GM21360 (cell line): ENCODE results near the gene GPR156.
"Not testable (repeated sequence)": the region's sequence is repeated elsewhere in the genome, so short reads cannot be mapped to it uniquely, and the experiment has no call there.

Experiments
- ATAC-seq: cut with Tn5 transposase; IDR thresholded peaks from one replicate; pipeline ENCODE4 v1.9.1; 2021; ENCODE audit warnings: mild to moderate bottlenecking, moderate library complexity; ENCODE audit not compliant: unreplicated experiment

GPR156 gene

DNA sequence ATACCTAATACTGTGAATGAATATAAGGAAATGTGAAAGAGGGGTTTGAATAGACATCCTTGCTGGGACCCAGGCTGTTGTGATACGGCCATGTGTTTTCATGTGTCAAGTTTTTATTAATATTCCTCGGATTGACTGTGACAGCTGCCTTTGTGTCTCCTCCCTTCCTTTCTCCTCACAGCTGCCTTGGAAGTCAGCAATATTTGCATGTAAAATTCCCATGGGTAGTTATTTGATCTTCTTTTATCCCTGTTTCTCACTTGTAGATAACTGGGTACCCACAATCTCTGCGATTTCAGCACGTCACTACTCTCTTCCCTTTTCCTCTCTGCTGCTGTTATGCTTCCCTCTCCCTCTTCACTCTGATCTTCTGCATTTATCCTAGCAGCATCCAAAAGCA lies 9.4 kb downstream of the GPR156 start:
- ATAC-seq, result no peak

DNA sequence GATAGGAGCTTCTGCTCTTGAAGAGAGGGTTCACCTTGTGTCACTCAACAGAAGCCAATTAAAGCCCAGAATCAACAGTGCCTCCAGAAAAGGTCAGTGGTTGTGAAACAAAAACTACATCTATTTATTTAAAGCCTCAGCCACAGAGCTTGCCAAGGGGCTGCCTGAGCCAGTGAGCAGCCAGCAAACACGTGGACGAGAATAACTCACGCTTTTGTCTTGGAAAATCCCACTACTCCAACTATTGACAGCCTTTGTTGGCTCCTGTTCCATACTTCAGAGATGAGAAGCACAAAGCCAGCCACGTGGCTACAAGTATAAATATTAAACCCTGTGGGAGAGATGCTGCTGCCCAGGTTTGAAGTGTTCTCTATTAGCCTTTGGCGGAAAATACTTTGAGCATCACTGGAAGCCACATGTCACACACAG lies 10.3 kb downstream of the GPR156 start:
- no peak for ATAC-seq

DNA sequence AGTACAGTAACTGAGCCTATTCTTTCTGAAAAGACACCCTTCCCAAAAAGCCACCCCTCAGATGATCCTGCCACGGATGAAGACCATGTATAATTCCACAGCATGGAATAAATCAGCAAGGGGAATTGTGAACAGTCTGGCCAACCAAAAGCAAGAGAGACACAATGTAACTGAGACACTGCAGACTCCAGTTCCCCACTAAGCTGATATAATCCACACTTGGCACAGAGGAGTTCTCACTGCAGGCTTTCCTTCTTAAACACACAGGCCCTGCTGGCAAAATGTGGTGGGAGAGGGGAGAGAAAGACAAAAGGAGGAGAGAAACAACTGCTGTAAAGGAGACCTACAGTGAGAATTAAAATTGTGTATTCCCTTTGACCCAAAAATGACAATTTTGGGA lies 12.7 kb downstream of the GPR156 start:
- no peak for ATAC-seq

DNA sequence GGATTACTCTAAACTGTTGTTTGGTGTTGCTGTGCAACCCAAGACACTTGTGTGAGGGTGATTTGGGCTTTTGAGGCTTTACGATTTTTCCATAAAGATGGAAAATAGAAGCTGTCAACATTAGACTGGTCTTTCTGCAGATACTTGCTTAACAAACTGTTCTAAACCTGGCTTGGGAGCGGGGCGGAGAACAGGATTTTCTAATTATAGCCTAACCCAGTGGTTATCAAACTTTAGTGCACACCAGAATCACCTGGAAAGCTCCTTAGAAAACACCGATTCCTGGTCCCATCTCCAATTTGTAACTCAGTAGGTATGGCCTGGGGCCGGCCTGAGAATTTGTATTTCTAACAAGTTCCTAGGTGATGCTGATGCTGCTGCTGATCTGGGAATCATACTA lies 19.0 kb downstream of the GPR156 start:
- ATAC-seq, result no peak

DNA sequence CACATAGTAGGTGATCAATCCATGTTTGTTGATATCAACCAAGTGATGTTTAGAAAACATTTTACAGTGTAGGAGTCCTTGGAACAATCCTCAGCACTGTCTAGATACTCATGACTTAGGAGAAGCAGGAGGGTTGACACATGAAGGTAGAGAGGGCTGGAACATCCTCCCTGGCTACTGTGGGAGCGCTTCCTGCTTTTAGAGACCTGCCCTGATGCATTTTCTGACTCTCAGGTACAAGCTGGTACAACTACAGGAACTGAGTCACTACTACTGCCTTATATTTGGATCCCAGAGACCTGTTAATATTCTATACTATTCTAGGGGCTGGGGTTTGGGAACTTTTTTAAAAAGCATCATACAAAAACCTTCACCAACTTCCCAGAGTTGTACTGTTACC lies 20.1 kb downstream of the GPR156 start:
- ATAC-seq, result no peak

DNA sequence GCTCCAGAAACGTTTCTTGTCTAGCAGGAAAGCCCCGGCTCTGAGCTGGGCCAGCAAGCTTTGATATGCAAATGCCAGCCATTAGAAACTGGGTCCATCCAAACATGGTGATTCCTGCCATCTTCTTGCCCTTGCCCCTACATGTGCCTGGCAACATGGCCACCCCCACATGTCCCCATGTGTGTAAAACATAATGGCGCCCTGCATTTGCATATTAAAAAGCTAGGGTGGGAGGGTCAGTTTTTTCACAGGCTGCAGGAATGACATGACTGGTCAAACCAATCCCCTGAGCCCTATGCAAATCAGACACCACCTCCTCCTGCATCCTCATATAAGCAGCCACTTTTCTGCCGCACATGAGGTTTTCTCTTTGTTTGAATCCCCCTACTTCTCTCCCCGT lies 21.2 kb downstream of the GPR156 start:
- ATAC-seq, result no peak

DNA sequence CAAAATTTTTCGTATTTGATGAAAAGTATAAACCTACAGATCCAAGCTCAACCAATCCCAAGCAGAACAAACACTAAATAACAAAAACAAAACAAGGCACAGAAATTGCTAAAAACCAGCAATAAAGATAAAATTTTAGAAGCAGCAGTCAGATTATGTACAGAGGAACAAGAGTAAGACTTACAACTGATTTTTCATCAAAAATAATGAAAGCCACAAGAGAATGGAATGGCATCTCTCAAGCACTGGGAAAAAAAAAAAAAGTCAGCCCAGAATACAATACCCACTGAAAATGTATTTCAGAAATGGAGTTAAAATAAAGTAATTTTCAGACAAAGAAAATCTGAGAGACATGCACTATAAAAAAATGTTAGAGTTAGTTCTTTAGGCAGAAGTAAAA lies 27.0 kb downstream of the GPR156 start:
- no peak for ATAC-seq

DNA sequence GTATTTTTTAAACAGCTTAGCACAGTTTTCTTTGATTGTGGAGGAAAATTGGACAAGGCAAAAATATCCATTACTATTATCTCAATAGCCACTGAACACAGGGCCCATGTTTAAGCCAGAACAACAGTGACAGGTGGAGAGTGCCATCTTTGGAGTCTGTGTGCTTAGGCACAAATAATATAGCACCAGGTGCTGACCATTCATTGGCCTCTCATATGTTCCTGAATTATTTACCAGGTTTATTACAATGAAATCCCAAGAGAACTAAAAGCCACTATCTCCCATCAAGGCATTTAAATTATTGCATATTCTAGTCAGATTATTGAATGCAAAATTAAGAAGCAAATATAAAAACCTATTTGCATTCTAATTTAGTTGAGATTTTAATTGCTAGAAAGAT lies 39.6 kb downstream of the GPR156 start:
- no peak for ATAC-seq

DNA sequence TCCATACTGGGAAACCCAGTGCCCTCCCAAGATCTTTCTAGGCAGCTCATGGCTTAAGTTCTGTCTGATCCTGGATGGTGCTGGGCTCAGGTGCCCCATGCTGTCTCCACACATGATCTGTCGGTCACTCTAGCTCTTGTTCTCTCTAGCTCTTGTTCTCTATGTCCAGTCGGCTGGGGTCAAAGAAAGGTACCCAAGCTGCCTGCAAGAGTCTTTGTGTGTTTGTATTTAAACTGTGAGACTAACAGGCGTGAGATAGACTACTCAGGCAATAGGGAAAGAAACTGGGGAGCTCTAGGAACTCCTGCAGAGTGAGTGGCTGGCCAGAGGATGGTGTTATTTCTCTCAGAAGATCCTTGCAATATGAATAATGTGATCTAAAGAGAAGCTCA lies 40.2 kb downstream of the GPR156 start:
- ATAC-seq, result no peak

DNA sequence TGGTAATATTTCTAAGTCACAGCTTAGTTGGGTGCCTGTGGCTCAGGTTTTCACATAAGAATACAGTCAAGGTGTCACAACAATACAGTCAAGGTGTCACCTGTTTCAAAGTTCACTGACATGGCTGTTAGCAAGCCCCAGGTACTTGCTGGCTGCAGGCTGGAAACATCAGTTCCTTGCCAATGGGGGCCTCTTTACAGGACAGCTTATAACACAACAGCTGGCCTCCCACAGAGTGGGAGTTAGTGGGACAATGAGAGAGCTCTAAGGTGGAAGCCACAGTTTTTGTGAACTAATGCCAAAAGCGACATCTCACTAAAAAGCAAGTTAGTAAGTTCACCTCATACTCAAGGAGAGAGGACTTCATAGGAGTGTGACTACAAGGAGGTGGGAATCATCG lies 45.4 kb downstream of the GPR156 start:
- ATAC-seq, result no peak

DNA sequence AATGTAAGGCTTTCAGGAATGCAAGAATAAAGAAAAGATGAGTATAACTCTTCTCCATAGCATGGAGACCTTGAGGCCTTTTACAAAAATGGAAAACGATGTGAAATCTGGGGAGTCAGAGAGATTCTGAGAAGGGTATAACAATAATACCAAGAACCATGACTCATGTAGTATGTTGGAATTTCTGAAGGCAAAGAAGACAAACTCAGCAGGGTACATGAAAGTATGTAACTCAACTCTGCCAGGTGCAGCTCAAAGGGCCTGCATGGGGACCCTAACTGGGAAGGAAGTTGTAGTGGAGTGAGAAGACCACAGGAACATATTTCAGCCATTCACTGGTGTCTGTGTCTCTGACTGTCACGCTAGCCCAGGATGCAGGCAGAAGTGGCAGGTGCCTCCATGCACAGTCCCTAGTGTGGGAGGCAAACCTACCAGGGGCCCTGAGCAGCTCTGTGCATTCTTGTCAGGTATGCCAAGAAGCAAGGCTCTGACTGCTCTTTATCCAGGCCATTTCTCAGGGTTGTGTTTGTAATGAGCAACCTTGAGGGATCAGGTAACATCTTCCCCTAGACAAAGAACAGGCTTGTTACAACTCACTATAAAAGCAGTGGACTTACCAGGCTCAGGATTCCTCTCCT lies 57.2 kb downstream of the GPR156 start:
- ATAC-seq, result no peak

DNA sequence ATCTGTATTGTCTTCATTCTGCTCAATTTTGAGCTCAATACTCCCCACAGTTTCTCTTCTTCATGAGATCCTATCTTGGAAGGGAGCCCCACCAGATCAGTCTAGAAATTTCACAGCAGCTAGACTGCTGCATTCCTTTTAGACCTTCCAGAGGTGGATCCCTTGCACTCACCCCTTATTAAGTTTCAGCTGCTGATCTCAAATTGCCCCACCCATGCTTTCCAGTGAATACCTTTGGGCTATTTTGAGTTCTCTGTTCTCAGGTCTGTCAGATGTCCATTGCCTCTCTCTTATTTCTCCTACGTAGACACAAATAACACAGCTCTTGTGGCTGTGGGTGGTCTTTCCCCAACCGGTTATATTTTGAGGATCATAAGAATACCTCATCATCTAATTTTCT lies 60.8 kb downstream of the GPR156 start:
- no peak for ATAC-seq

DNA sequence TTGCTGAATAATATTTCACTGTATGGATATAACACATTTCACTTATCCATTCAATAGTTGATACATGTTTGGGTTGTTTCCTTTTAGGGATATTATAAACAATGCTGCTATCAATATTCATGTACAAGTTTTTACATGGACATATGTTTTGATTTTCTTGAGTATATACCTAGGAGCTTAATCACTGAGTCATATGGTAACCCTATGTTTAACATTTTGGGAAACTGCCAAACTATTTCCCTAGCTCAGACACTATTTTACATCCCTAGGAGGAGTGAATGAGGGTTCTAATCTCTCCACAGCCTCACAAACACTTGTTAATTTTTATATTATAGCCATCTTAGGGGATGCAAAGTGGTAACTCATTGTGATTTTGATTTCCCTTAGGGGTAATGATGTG lies 66.0 kb downstream of the GPR156 start:
- ATAC-seq, result no peak

DNA sequence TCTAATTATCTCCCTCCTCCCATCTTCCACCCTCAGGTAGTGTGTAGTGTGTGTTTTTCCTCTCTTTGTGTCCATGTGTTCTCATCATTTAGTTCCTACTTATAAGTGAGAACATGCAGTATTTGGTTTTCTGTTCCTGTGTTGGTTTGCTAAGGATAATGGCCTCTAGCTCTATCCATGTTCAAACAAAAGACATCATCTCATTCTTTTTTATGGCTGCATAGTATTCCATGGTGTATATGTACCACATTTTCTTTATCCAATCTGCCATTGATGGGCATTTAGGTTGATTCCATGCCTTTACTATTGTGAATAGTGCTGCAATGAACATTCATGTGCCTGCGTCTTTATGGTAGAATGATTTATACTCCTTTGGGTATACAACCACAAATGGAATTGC lies 68.4 kb downstream of the GPR156 start:
- ATAC-seq, result not testable (repeated sequence)

DNA sequence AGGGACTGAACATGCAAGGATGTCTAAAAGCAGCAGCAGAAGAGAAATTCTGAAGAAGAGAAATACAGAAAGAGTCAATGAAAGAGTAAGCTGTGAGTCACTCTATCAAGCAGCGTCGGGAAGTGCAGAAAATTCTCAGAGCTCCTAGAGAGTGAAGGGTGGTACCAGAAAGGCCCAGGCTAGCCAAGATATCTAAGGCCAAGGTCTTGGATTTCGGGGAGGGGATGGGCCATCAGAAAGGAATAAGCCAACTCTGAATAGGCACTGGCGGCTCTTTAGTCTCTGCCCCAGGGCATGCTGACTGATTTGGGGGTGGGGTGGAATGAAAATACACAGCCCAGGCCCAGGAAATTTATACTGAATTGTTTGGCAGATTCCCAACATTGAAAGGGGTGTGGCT lies 70.8 kb downstream of the GPR156 start:
- no peak for ATAC-seq

DNA sequence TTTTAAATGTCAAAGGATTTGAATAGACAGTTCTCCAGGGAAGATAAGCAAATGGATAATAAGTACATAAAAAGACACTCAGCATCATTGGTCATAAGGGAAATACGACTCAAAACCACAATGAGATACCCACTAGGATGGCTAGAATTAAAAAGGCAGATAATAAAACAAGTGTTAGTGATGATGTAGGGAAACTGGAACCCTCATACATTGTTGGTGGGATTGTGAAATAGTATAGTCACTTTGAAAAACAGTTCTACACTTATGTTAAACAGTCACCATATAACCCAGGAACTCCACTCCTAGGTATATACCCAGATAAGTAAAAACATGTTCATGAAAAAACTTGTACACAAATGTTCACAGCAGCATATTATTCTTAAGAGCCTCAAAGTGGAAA lies 72.5 kb downstream of the GPR156 start:
- no peak for ATAC-seq

DNA sequence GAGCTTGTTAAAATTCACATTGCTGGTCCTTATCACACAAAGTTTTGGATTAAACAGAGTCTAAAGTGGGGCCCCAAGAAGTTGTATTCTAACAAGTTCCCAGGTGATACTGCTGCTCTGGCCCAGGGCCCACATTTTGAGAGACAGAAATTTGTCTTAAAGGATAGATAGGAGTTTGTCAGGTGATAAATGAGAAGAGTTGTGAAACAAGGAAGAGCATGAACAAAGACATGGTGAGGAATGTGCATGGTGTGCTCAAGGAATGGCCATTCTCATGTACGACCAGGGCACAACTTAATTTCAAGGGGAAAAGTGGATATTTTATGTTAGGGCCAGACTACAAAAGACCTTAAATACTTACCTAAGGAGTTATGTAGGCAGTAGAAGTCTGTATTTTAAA lies 75.6 kb downstream of the GPR156 start:
- ATAC-seq, result no peak

DNA sequence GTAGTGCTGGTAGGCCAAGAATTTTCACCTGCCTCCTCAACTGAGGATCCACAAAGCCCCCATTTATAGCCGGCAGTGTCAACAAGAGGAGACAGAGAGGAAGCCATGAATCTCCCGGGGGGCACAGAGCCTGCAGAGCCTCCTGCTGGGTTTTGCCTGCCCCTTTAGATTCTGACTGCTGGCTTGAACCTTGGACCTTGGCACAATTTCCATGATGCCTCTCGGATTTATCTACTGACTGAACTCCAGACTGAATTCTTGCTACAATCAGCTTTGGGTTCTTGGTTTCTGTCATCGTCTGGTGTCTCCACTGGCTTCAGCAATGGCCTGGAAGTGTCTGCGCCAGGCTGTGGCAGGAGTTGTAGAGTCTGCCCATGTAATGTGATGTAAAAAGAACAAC lies 80.7 kb downstream of the GPR156 start:
- ATAC-seq, result no peak

DNA sequence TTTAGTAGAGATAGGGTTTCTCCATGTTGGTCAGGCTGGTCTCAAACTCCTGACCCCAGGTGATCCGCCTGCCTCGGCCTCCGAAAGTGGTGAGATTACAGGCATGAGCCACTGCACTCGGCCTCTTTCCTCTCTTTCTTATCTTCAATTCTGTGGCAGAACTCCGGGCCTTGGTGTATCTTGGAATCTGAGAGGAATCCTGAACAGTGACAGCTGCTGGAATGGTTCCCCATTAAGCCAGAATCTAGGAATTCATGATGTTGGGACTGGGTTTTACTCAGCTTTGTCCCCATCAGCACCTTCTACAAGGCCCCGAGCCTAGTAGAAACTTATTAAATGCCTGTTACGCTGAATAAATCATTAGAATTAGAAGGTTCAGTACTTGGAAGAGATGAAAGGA lies 81.4 kb downstream of the GPR156 start:
- ATAC-seq, result no peak

DNA sequence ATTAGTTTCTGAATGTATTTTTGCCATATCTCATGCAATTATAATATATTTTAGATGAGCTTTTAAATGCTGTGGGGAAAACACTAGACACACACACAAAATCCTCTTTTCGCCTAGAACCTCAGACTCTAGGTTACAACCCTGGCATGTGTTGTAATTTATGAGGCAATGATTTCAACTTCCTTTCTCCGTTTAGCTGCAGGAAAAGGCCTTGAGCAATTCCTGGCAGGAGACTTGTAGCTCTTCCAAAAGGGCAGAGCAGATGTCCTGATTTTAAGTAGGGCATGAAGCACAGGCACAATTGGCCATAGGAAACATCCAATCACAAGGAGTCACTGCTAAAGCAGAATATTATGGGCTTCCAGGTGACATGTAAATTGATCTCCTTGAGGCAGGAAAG lies 82.0 kb downstream of the GPR156 start:
- no peak for ATAC-seq

DNA sequence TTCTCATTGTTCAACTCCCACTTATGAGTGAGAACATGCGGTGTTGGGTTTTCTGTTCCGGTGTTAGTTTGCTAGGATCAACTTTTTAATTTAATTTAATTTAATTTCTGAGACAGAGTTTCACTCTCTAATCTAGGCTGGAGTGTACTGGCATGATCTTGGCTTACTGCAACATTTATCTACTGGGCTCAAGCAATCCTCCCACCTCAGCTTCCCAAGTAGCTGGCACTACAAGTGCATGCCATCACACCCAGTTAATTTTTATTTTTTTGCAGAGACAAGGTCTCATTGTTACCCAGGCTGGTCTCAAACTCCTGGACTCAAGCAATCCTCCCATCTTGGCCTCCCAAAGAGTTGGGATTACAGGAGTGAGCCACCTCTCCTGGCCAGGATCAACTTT lies 82.7 kb downstream of the GPR156 start:
- no peak for ATAC-seq

DNA sequence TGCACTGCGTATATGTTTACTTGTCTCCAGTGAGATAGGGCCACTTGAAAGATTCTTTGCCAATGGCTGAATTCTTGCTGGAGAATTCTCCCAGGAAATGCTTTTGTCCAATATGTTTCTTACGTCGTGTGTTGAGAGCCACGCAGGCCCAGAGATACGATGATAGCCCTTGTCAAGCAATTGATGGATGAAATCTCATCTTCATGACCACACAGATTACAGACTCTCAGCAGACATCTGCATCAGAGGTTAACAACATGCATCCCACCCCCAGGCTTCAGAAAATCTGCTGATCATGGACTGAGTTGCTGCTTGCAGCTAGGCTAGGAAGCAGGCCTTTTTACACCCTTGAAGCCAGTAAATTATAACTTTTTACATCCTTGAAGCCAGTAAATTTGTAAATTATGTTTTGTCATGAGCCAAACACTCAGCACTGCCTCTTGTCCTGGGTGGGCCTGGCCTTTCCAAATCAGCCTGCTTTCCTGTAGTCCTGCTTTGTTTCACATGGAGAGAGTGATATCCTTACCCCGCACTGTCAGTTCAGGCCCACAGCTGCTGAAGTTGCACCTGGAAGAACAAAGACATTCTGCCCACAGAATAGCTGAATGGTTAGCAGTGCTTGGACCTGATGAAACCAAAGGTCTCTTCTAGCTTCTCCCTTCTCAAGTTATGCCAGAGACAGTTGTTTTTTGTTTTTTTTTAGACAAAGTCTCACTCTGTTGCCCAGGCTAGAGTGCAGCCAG lies 84.4 kb downstream of the GPR156 start:
- ATAC-seq, result no peak

DNA sequence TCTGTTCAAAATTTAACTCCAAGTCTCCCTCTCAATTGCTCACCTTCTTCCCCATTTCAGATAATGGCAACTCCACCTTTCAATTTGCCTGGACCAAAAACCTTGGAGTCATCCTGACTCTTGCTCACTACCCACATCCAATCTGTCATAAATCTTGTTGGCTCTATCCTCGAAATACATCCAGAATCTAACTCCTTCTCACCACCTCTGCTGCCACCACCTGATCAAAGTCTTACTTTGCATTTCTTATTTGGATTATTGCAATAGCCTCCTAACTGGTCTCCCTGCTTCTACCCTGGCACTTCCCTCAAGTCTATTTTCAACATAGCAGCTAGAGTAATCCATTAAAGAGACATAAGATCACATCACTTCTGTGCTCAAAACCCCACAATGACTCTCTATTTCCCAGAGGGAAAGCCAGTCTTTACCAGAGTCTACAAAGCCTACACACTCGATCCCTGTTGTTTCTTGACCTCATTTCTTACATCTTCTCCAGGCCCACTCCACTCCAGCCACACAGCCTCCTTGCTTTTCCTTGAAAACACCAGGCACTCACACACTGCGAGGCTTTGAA lies 86.6 kb downstream of the GPR156 start:
- ATAC-seq, result no peak
